IMR-90 (cell line): Measurements from ENCODE around the gene LZIC. TPM values are rescaled to one million over a fixed set of nuclear protein-coding genes. Genes with fewer than 3 reads are reported as not detected.

Source experiments
- ATAC-seq: fragments of 200-7000 bp; cut with Tn5 transposase; 2 replicates; pipeline ENCODE4 v1.9.1; 2020; ENCODE audit warnings: low read depth, mild to moderate bottlenecking, moderate library complexity
- BruUV-seq: library from RNA; stranded (reverse); fragments of 400-500 nt; replicated peaks from 2 replicates; lab custom pipeline; 2021; lab: Mats Ljungman, UMichigan
- CTCF ChIA-PET: fragments of 300-600 bp; formaldehyde crosslinking; extraction: SDS; loops from one replicate; lab custom pipeline; 2021; ENCODE audit warnings: antibody characterized with exemption; lab: Yijun Ruan, JAX
- POLR2A ChIA-PET: fragments of 300-600 bp; sonication (Branson Sonifier 250); formaldehyde crosslinking; loops from one replicate; lab custom pipeline; 2022; ENCODE audit warnings: antibody characterized with exemption; ENCODE audit not compliant: unreplicated experiment; lab: Charles Lee
- DNase-seq: peaks from one replicate; pipeline ENCODE4 v3.0.0; 2013
- H2AFZ ChIP-seq: replicated peaks from 2 replicates; pipeline ENCODE3; 2013; ENCODE audit warnings: low read length, mild to moderate bottlenecking; ENCODE audit not compliant: poor library complexity
- H2AK5ac ChIP-seq: 2 replicates; pipeline ENCODE4 v1.6.1; 2013; ENCODE audit warnings: low read depth, low read length, inconsistent platforms
- H2AK9ac ChIP-seq: replicated peaks from 2 replicates; pipeline ENCODE3; 2013; ENCODE audit warnings: mild to moderate bottlenecking, low read depth, low read length, moderate library complexity; ENCODE audit not compliant: poor library complexity
- H2BK120ac ChIP-seq: 2 replicates; pipeline ENCODE4 v1.6.1; 2013; ENCODE audit warnings: low read depth, low read length, inconsistent platforms
- H2BK15ac ChIP-seq: 3 replicates; pipeline ENCODE4 v1.6.1; 2013; ENCODE audit warnings: low read depth, low read length, inconsistent platforms
- H2BK20ac ChIP-seq: 2 replicates; pipeline ENCODE4 v1.6.1; 2013; ENCODE audit warnings: low read depth, mild to moderate bottlenecking, inconsistent platforms, low read length, moderate library complexity
- H2BK5ac ChIP-seq: 2 replicates; pipeline ENCODE4 v1.6.1; 2013; ENCODE audit warnings: mild to moderate bottlenecking, low read depth, low read length, inconsistent platforms; ENCODE audit not compliant: poor library complexity, severe bottlenecking
- H3K14ac ChIP-seq: replicated peaks from 2 replicates; pipeline ENCODE4 v1.6.1; 2013; ENCODE audit warnings: low read depth, low read length, inconsistent platforms
- H3K18ac ChIP-seq: 2 replicates; pipeline ENCODE4 v1.6.1; 2013; ENCODE audit warnings: low read depth, low read length, control low read depth
- H3K23ac ChIP-seq: 2 replicates; pipeline ENCODE4 v1.6.1; 2013; ENCODE audit warnings: low read depth, low read length, inconsistent platforms
- H3K27ac ChIP-seq: 2 replicates; pipeline ENCODE4 v1.5.1; 2013; ENCODE audit warnings: mild to moderate bottlenecking, control low read depth, low read length; ENCODE audit not compliant: insufficient read depth
- H3K27me3 ChIP-seq: 2 replicates; pipeline ENCODE4 v1.6.1; 2013; ENCODE audit warnings: low read length; ENCODE audit not compliant: control insufficient read depth, insufficient read depth
- H3K36me3 ChIP-seq: 2 replicates; pipeline ENCODE4 v1.6.1; 2013; ENCODE audit warnings: low read length, mixed read lengths; ENCODE audit not compliant: control insufficient read depth, insufficient read depth
- H3K4ac ChIP-seq: 2 replicates; pipeline ENCODE4 v1.6.1; 2013; ENCODE audit warnings: low read depth, low read length, inconsistent platforms
- H3K4me1 ChIP-seq: 2 replicates; pipeline ENCODE4 v1.6.1; 2013; ENCODE audit warnings: low read length, mixed read lengths; ENCODE audit not compliant: control insufficient read depth, insufficient read depth
- H3K4me2 ChIP-seq: 2 replicates; pipeline ENCODE4 v1.6.1; 2013; ENCODE audit warnings: low read depth, mild to moderate bottlenecking, control low read depth, low read length, moderate library complexity
- H3K4me3 ChIP-seq: 2 replicates; pipeline ENCODE4 v1.5.1; 2013; ENCODE audit warnings: low read depth, mild to moderate bottlenecking, control low read depth, low read length, moderate library complexity; ENCODE audit not compliant: insufficient read depth
- H3K56ac ChIP-seq: 2 replicates; pipeline ENCODE4 v1.6.1; 2013; ENCODE audit warnings: low read length, inconsistent platforms; ENCODE audit not compliant: insufficient read depth; ENCODE audit errors: extremely low read depth
- H3K79me1 ChIP-seq, 2 experiments: 2 replicates each; pipeline ENCODE4 v1.6.1; 2013; ENCODE audit warnings: low read length in 2 of 2, inconsistent platforms in 1 of 2, low read depth in 1 of 2
- H3K9ac ChIP-seq: 2 replicates; pipeline ENCODE4 v1.6.1; 2013; ENCODE audit warnings: low read depth, low read length, control low read depth
- H3K9me1 ChIP-seq: 2 replicates; pipeline ENCODE4 v1.6.1; 2013; ENCODE audit warnings: low read length, inconsistent platforms; ENCODE audit not compliant: insufficient read depth
- H3K9me3 ChIP-seq: 2 replicates; pipeline ENCODE4 v1.6.1; 2013; ENCODE audit warnings: low read length; ENCODE audit not compliant: control insufficient read depth, insufficient read depth
- H4K20me1 ChIP-seq: 2 replicates; pipeline ENCODE4 v1.6.1; 2013; ENCODE audit warnings: low read length, inconsistent platforms; ENCODE audit not compliant: insufficient read depth
- H4K5ac ChIP-seq: 2 replicates; pipeline ENCODE4 v1.6.1; 2013; ENCODE audit warnings: mild to moderate bottlenecking, low read depth, low read length, control low read depth
- H4K8ac ChIP-seq, 2 experiments: 2 replicates each; pipeline ENCODE4 v1.6.1; 2013; ENCODE audit warnings: low read depth in 2 of 2, low read length in 2 of 2, control low read depth in 1 of 2, inconsistent platforms in 1 of 2
- H4K91ac ChIP-seq: 2 replicates; pipeline ENCODE4 v1.6.1; 2013; ENCODE audit warnings: low read depth, low read length, inconsistent platforms; ENCODE audit not compliant: insufficient read depth
- BHLHE40 ChIP-seq: fragments of 150-350 bp; IDR thresholded peaks from 2 replicates; pipeline ENCODE4 v1.6.1; 2016; ENCODE audit warnings: mild to moderate bottlenecking, low read depth, low read length
- CEBPB ChIP-seq: IDR thresholded peaks from 2 replicates; pipeline ENCODE4 v1.6.1; 2012; ENCODE audit warnings: low read depth, low read length, improper control_type of control experiment
- CHD1 ChIP-seq: IDR thresholded peaks from 2 replicates; pipeline ENCODE4 v1.6.1; 2012; ENCODE audit warnings: low read depth, low read length, improper control_type of control experiment
- FOS ChIP-seq: fragments of 150-350 bp; IDR thresholded peaks from 2 replicates; pipeline ENCODE4 v1.6.1; 2016; ENCODE audit warnings: low read depth, low read length
- MAFK ChIP-seq: IDR thresholded peaks from 2 replicates; pipeline ENCODE4 v1.6.1; 2012; ENCODE audit warnings: low read depth, low read length, improper control_type of control experiment
- MAZ ChIP-seq: IDR thresholded peaks from 2 replicates; pipeline ENCODE4 v1.6.1; 2012; ENCODE audit warnings: low read depth, mild to moderate bottlenecking, low read length, improper control_type of control experiment, moderate library complexity, borderline replicate concordance
- MXI1 ChIP-seq: IDR thresholded peaks from 2 replicates; pipeline ENCODE4 v1.6.1; 2012; ENCODE audit warnings: low read depth, mild to moderate bottlenecking, low read length, moderate library complexity, borderline replicate concordance
- NFE2L2 ChIP-seq: fragments of 150-350 bp; IDR thresholded peaks from 2 replicates; pipeline ENCODE4 v1.6.1; 2016; ENCODE audit warnings: low read depth, mild to moderate bottlenecking, low read length
- POLR2A ChIP-seq: IDR thresholded peaks from 2 replicates; pipeline ENCODE4 v1.6.1; 2012; ENCODE audit warnings: mild to moderate bottlenecking, low read depth, low read length
- RAD21 ChIP-seq: IDR thresholded peaks from 2 replicates; pipeline ENCODE4 v1.6.1; 2012; ENCODE audit warnings: low read length, improper control_type of control experiment
- RCOR1 ChIP-seq: IDR thresholded peaks from 2 replicates; pipeline ENCODE4 v1.6.1; 2012; ENCODE audit warnings: mild to moderate bottlenecking, low read length, improper control_type of control experiment; ENCODE audit not compliant: insufficient replicate concordance
- RFX5 ChIP-seq: IDR thresholded peaks from 2 replicates; pipeline ENCODE4 v1.8.0; 2012; ENCODE audit warnings: low read depth, mild to moderate bottlenecking, low read length, moderate library complexity
- SMC3 ChIP-seq: fragments of 150-350 bp; IDR thresholded peaks from 2 replicates; pipeline ENCODE4 v1.6.1; 2016; ENCODE audit warnings: low read depth, mild to moderate bottlenecking, antibody characterized with exemption, low read length, moderate library complexity
- WGBS, 2 experiments: methylation state at CpG; one replicate each; pipeline versions ENCODE4 v1.1.5 to v1.1.7; 2013; ENCODE audit warnings: missing lambda C conversion rate in 2 of 2; ENCODE audit not compliant: insufficient read length in 1 of 2; ENCODE audit errors: extremely low coverage in 2 of 2; 5-methylcytosine and 5-hydroxymethylcytosine counted together
- dilution Hi-C: fragments of 300-500 bp; cut with HindIII; formaldehyde crosslinking; loops from one replicate; pipeline ENCODE4 v1.14.3; 2018; ENCODE audit warnings: low sequenced_read_pairs; ENCODE audit not compliant: unreplicated experiment
- in situ Hi-C: fragments of 300-500 bp; cut with MboI; formaldehyde crosslinking; loops from 3 replicates; pipeline ENCODE4 v1.14.3; 2019; ENCODE audit warnings: low sequenced_read_pairs, inconsistent platforms, mixed read lengths
- intact Hi-C: fragments of 100-400 bp; cut with micrococcal nuclease; formaldehyde crosslinking; loops from 2 replicates; pipeline ENCODE4 v1.10.0; 2022
- polyA plus RNA-seq, 3 experiments: library from polyadenylated mRNA; depleted of rRNA; stranded (reverse); fragments of >200 nt; gene quantifications; 2 replicates each; pipeline ENCODE4 v1.2.3, GENCODE V29; 2012; ENCODE audit warnings: low replicate concordance in 1 of 3
- total RNA-seq: library from RNA; depleted of rRNA; stranded (reverse); fragments of >200 nt; gene quantifications from 2 replicates; pipeline ENCODE4 v1.2.3, GENCODE V29; 2012
- TF ChIP-seq, protein P1 (sequence below): fragments of 150-350 bp; IDR thresholded peaks from 2 replicates; pipeline ENCODE4 v1.6.1; 2016; ENCODE audit warnings: low read depth, mild to moderate bottlenecking, low read length, moderate library complexity, borderline replicate concordance
- TF ChIP-seq, protein P2 (sequence below): conservative IDR thresholded peaks from 2 replicates; pipeline ENCODE4 v1.5.1; 2012; ENCODE audit warnings: mild to moderate bottlenecking, low read depth, low read length, improper control_type of control experiment
- TF ChIP-seq, protein P3 (sequence below): fragments of 150-350 bp; IDR thresholded peaks from 2 replicates; pipeline ENCODE4 v1.6.1; 2017; ENCODE audit warnings: mild to moderate bottlenecking, antibody characterized with exemption, low read length, low read depth

The LZIC gene
- total and polyA plus RNA-seq, 2 of the 4 experiments (the other 2 are of a cell fraction) = 11.6 to 19.0 TPM

DNA sequence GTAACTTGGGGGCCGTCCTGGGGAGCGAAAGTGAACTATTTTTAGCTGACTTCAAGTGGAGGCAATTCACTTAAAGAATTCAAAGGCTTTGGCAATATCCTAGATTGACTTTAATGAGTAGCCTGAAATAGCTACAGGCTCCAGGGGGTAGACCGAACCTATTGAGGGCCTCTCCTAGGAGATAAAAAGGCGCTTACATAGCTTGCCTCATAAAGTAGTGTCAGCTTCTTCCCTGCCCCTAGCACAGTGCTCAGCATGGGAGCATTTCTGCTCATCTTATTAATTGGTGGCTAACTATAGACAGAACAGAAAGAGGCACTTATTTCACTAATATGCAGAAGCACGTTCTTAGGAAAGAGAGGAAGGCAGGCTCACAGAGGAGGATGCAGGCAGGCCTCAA lies 20.8 kb downstream of the LZIC start:
- Histone ChIP-seq H3K79me1 (no peaks in the 10 kb centered on the region), H2AK9ac (no peak overlapping the region), H3K56ac (no peak overlapping the region), H3K4me3 (no peak overlapping the region), H3K9me3 (no peaks in the 10 kb centered on the region), H3K27ac (no peak overlapping the region), H3K14ac (no peak overlapping the region), H3K18ac (no peak overlapping the region), H3K27me3 (no peaks in the 10 kb centered on the region), H3K4me2 (no peak overlapping the region), H2AFZ (no peak overlapping the region), H2BK120ac (no peak overlapping the region), H2BK15ac (no peak overlapping the region), H3K4me1 (no peaks in the 10 kb centered on the region), H2BK5ac (no peak overlapping the region), H3K36me3 (no peaks in the 10 kb centered on the region), H3K9ac (no peak overlapping the region), H3K23ac (no peak overlapping the region), H2AK5ac (no peak overlapping the region), H3K9me1 (no peaks in the 10 kb centered on the region), H4K91ac (no peak overlapping the region), H4K5ac (no peak overlapping the region), H4K8ac (no peak overlapping the region), H4K20me1 (no peaks in the 10 kb centered on the region), H3K4ac (no peak overlapping the region), H2BK20ac (no peak overlapping the region)
- WGBS, 2 experiments = 90% methylated on average over 2 of the region's 5 CpGs; no CpG with 5 or more reads in 1 of the 2 experiments
- ATAC-seq (no peak), DNase-seq (no peak)
- in situ Hi-C loops (no loop called here), dilution Hi-C loops (no loop called here), intact Hi-C loops (no loop called here)
- ChIA-PET CTCF (no interaction called here), POLR2A (no interaction called here)
- no TSS peak for BruUV-seq
- TF ChIP-seq POLR2A (no peak), MAFK (no peak), CEBPB (no peak), MAZ (no peak), BHLHE40 (no peak), SMC3 (no peak), RFX5 (no peak), NFE2L2 (no peak), CHD1 (no peak), RAD21 (no peak), FOS (no peak), RCOR1 (no peak), MXI1 (no peak)
- TF ChIP-seq, protein P1, sequence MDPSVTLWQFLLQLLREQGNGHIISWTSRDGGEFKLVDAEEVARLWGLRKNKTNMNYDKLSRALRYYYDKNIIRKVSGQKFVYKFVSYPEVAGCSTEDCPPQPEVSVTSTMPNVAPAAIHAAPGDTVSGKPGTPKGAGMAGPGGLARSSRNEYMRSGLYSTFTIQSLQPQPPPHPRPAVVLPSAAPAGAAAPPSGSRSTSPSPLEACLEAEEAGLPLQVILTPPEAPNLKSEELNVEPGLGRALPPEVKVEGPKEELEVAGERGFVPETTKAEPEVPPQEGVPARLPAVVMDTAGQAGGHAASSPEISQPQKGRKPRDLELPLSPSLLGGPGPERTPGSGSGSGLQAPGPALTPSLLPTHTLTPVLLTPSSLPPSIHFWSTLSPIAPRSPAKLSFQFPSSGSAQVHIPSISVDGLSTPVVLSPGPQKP = no peak
- TF ChIP-seq, protein P2, sequence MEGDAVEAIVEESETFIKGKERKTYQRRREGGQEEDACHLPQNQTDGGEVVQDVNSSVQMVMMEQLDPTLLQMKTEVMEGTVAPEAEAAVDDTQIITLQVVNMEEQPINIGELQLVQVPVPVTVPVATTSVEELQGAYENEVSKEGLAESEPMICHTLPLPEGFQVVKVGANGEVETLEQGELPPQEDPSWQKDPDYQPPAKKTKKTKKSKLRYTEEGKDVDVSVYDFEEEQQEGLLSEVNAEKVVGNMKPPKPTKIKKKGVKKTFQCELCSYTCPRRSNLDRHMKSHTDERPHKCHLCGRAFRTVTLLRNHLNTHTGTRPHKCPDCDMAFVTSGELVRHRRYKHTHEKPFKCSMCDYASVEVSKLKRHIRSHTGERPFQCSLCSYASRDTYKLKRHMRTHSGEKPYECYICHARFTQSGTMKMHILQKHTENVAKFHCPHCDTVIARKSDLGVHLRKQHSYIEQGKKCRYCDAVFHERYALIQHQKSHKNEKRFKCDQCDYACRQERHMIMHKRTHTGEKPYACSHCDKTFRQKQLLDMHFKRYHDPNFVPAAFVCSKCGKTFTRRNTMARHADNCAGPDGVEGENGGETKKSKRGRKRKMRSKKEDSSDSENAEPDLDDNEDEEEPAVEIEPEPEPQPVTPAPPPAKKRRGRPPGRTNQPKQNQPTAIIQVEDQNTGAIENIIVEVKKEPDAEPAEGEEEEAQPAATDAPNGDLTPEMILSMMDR = no peak
- TF ChIP-seq, protein P3, sequence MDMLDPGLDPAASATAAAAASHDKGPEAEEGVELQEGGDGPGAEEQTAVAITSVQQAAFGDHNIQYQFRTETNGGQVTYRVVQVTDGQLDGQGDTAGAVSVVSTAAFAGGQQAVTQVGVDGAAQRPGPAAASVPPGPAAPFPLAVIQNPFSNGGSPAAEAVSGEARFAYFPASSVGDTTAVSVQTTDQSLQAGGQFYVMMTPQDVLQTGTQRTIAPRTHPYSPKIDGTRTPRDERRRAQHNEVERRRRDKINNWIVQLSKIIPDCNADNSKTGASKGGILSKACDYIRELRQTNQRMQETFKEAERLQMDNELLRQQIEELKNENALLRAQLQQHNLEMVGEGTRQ = no peak
